ENCODE results near the gene USB1. TPM values are rescaled to one million over a fixed set of nuclear protein-coding genes. Genes with fewer than 3 reads are reported as not detected.

USB1 gene
- total and polyA plus RNA-seq, 2 experiments from 2014 or later: 79.6 to 118 TPM

DNA sequence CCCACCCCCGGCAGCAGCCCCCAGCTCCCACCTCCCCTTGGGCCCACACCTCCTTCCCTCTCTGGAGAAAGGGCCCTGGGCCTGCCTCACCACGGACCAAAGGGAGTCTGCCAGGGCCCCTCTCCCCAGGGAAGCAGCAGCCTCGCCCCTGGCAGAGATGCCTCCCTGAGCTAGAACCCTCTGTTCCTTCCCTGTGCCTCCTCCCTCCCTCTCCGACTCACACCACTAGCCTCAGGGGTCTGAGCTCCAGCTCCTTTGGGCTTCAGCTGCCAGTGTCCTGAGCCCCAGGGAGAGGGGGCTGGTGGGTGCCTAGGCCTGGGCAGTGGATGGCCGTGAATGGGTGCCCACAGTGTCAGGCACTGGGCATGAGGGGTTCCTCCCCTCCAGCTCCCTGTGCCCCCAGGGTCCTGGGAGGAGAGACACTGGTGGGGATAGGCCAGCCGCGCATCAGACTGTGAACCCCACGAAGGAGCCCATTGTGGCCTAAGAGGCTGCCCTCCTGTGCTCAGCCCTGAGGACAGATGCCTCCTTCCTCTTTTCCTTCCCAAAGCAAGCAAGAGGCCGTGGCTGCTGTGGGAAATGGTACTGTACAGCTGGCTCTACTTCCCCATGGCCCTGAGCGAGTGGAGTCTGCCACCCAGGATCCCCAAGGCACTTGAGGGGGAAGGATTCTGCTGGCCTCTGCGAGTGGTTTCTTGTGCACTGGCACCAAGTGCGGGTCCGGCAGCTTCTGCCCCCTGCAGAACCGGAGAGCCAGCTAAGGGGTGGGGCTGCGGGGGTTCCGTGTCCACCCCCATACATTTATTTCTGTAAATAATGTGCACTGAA lies 45.1 kb downstream of the USB1 start:
- Mint-ChIP-seq H3K9me3 (peaks cover 9% of the 10 kb centered on the region; the same call in 2 of the 3 replicates), H3K4me3 (no peak overlapping the region), H3K36me3 (ENCODE audit: low read depth) (peaks cover 16% of the 10 kb centered on the region; the same call in 2 of the 3 replicates), H3K4me1 (peaks cover 16% of the 10 kb centered on the region), H3K27ac (no peak overlapping the region), H3K27me3 (ENCODE audit: insufficient read depth, low read depth, poor library complexity) (peaks cover 14% of the 10 kb centered on the region)
- ATAC-seq (no peak), DNase-seq (ENCODE audit: low spot score) (no peak)
- Histone ChIP-seq H3F3A (replicated peaks; ENCODE audit: low read depth) (0 out of 2 replicates have a peak, but pooled peaks cover 2% of the 10 kb centered on the region), H3K4me3 (no peak overlapping the region), H3K4me2 (no peak overlapping the region), H2AFZ (no peak overlapping the region), H3K4me1 (ENCODE audit: insufficient read depth) (peaks cover 15% of the 10 kb centered on the region), H4K20me1 (replicated peaks; ENCODE audit: insufficient read depth) (no peaks in the 10 kb centered on the region), H3K9me2 (ENCODE audit: insufficient read depth) (no peaks in the 10 kb centered on the region), H3K36me3 (ENCODE audit: insufficient read depth) (no peaks in the 10 kb centered on the region), H3K27me3 (ENCODE audit: insufficient read depth) (no peaks in the 10 kb centered on the region), H3K79me2 (replicated peaks; ENCODE audit: insufficient read depth) (no peaks in the 10 kb centered on the region), H3K27ac (ENCODE audit: low read depth) (no peak overlapping the region)
- TF ChIP-seq POLR2AphosphoS5 (IDR thresholded peaks at IDR 0.05; ENCODE audit: low read depth): 0 out of 2 replicates have a peak, but pooled peaks have one; percentile 18
- TF ChIP-seq EZH2phosphoT487 (IDR thresholded peaks at IDR 0.05; ENCODE audit: unreplicated experiment): no peak

DNA sequence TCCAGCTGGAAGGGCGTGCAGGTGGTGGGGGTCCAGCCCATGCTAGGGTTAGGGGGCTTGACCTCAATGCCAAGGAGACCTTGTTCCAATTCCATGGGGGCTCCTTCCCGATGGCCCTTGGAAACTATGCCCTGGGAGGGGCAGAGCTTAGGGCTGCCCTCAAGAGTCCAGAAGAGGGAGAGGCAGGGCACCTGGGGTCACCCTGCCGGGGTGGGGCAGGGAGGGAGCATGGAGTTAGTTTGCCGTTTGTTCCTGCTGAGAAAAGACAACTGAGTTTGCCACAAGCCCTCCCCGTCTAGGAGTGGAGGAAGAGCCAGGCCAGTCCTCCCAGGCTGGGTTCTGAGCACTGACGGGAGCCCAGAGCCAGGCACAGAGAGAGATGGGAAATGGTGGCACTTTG lies 45.7 kb downstream of the USB1 start:
- peak; percentile 23 for ATAC-seq
- no peak overlapping the region for H3K27ac ChIP-seq (ENCODE audit: low read depth)
- H3K27me3 ChIP-seq (ENCODE audit: insufficient read depth): no peaks in the 10 kb centered on the region
- TF ChIP-seq, protein P1, sequence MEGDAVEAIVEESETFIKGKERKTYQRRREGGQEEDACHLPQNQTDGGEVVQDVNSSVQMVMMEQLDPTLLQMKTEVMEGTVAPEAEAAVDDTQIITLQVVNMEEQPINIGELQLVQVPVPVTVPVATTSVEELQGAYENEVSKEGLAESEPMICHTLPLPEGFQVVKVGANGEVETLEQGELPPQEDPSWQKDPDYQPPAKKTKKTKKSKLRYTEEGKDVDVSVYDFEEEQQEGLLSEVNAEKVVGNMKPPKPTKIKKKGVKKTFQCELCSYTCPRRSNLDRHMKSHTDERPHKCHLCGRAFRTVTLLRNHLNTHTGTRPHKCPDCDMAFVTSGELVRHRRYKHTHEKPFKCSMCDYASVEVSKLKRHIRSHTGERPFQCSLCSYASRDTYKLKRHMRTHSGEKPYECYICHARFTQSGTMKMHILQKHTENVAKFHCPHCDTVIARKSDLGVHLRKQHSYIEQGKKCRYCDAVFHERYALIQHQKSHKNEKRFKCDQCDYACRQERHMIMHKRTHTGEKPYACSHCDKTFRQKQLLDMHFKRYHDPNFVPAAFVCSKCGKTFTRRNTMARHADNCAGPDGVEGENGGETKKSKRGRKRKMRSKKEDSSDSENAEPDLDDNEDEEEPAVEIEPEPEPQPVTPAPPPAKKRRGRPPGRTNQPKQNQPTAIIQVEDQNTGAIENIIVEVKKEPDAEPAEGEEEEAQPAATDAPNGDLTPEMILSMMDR (conservative IDR thresholded peaks at IDR 0.05; ENCODE audit: low read depth in 2 of 2): no peak
- TF ChIP-seq EZH2phosphoT487 (IDR thresholded peaks at IDR 0.05; ENCODE audit: unreplicated experiment) (no peak), REST (IDR thresholded peaks at IDR 0.05; ENCODE audit: unreplicated experiment) (no peak), NANOG (IDR thresholded peaks at IDR 0.05; ENCODE audit: borderline replicate concordance) (no peak), JUNB (IDR thresholded peaks at IDR 0.05; ENCODE audit: unreplicated experiment) (no peak), POLR2AphosphoS5 (IDR thresholded peaks at IDR 0.05; ENCODE audit: low read depth) (no peak), CREB1 (CRISPR knock-in tag; IDR thresholded peaks at IDR 0.05; ENCODE audit: low read depth) (no peak)
- TF ChIP-seq, protein P2, sequence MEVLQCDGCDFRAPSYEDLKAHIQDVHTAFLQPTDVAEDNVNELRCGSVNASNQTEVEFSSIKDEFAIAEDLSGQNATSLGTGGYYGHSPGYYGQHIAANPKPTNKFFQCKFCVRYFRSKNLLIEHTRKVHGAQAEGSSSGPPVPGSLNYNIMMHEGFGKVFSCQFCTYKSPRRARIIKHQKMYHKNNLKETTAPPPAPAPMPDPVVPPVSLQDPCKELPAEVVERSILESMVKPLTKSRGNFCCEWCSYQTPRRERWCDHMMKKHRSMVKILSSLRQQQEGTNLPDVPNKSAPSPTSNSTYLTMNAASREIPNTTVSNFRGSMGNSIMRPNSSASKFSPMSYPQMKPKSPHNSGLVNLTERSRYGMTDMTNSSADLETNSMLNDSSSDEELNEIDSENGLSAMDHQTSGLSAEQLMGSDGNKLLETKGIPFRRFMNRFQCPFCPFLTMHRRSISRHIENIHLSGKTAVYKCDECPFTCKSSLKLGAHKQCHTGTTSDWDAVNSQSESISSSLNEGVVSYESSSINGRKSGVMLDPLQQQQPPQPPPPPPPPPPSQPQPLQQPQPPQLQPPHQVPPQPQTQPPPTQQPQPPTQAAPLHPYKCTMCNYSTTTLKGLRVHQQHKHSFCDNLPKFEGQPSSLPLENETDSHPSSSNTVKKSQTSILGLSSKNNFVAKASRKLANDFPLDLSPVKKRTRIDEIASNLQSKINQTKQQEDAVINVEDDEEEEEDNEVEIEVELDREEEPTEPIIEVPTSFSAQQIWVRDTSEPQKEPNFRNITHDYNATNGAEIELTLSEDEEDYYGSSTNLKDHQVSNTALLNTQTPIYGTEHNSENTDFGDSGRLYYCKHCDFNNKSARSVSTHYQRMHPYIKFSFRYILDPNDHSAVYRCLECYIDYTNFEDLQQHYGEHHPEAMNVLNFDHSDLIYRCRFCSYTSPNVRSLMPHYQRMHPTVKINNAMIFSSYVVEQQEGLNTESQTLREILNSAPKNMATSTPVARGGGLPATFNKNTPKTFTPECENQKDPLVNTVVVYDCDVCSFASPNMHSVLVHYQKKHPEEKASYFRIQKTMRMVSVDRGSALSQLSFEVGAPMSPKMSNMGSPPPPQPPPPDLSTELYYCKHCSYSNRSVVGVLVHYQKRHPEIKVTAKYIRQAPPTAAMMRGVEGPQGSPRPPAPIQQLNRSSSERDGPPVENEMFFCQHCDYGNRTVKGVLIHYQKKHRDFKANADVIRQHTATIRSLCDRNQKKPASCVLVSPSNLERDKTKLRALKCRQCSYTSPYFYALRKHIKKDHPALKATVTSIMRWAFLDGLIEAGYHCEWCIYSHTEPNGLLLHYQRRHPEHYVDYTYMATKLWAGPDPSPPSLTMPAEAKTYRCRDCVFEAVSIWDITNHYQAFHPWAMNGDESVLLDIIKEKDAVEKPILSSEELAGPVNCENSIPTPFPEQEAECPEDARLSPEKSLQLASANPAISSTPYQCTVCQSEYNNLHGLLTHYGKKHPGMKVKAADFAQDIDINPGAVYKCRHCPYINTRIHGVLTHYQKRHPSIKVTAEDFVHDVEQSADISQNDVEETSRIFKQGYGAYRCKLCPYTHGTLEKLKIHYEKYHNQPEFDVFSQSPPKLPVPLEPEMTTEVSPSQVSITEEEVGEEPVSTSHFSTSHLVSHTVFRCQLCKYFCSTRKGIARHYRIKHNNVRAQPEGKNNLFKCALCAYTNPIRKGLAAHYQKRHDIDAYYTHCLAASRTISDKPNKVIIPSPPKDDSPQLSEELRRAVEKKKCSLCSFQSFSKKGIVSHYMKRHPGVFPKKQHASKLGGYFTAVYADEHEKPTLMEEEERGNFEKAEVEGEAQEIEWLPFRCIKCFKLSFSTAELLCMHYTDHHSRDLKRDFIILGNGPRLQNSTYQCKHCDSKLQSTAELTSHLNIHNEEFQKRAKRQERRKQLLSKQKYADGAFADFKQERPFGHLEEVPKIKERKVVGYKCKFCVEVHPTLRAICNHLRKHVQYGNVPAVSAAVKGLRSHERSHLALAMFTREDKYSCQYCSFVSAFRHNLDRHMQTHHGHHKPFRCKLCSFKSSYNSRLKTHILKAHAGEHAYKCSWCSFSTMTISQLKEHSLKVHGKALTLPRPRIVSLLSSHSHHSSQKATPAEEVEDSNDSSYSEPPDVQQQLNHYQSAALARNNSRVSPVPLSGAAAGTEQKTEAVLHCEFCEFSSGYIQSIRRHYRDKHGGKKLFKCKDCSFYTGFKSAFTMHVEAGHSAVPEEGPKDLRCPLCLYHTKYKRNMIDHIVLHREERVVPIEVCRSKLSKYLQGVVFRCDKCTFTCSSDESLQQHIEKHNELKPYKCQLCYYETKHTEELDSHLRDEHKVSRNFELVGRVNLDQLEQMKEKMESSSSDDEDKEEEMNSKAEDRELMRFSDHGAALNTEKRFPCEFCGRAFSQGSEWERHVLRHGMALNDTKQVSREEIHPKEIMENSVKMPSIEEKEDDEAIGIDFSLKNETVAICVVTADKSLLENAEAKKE (CRISPR knock-in tag; IDR thresholded peaks at IDR 0.05): no peak
- no peak overlapping the region for H3K4me2 ChIP-seq
- no peak overlapping the region for H2AFZ ChIP-seq
- no peak overlapping the region for H3K27ac Mint-ChIP-seq
- no peaks in the 10 kb centered on the region for H3K9me2 ChIP-seq (ENCODE audit: insufficient read depth)
- H3F3A ChIP-seq (replicated peaks; ENCODE audit: low read depth): 0 out of 2 replicates have a peak, but pooled peaks cover 2% of the 10 kb centered on the region
- no peak for DNase-seq (ENCODE audit: low spot score)
- peaks cover 14% of the 10 kb centered on the region for H3K27me3 Mint-ChIP-seq (ENCODE audit: insufficient read depth, low read depth, poor library complexity)
- H3K4me1 ChIP-seq (ENCODE audit: insufficient read depth): peaks cover 15% of the 10 kb centered on the region
- peaks cover 9% of the 10 kb centered on the region; the same call in 2 of the 3 replicates for H3K9me3 Mint-ChIP-seq
- H3K79me2 ChIP-seq (replicated peaks; ENCODE audit: insufficient read depth): no peaks in the 10 kb centered on the region
- no peak overlapping the region for H3K4me3 Mint-ChIP-seq
- H3K4me3 ChIP-seq: no peak overlapping the region
- H3K4me1 Mint-ChIP-seq: peaks cover 16% of the 10 kb centered on the region
- no peaks in the 10 kb centered on the region for H3K36me3 ChIP-seq (ENCODE audit: insufficient read depth)
- peaks cover 16% of the 10 kb centered on the region; the same call in 2 of the 3 replicates for H3K36me3 Mint-ChIP-seq (ENCODE audit: low read depth)
- no peaks in the 10 kb centered on the region for H4K20me1 ChIP-seq (replicated peaks; ENCODE audit: insufficient read depth)

Measured in GM23338 (cell line).